Measurements from ENCODE around the gene SLX4IP. TPM values are rescaled to one million over a fixed set of nuclear protein-coding genes. Genes with fewer than 3 reads are reported as not detected.
A peak's percentile ranks its signal among the peaks of the same experiment; 100 is the strongest.

Gene SLX4IP
- total RNA-seq, 2 experiments from 2014 or later, result 4.9 to 5.2 TPM

DNA sequence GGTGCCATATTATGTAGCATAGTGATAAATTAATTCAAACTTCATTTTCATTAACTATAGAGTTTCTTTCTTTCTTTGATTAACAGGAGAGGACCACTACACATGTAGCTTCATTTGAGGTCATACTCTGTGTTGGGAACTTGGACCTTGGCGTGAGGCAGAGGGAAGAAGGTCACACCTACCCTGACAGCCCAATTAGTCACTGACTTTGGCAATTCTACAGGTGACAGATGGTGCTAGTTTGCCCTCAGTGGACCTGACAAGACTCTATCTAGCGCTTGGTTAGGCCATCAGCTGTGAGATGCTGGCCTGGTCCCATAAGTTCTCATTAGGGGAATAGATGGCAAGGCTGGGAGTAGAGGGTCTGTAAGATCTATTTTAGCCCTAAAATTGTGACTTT is 14.2 kb downstream of the SLX4IP start:
- intact Hi-C loops (cut with micrococcal nuclease), result no loop called here
- H3K4me3 Mint-ChIP-seq, result no peak overlapping the region
- no peaks in the 10 kb centered on the region for H3K36me3 Mint-ChIP-seq (ENCODE audit: low read depth)
- no peaks in the 10 kb centered on the region for H3K9me3 Mint-ChIP-seq
- CTCF ChIA-PET, result no interaction called here
- no peak for DNase-seq
- no peak overlapping the region for H3K27ac Mint-ChIP-seq
- H3K27me3 Mint-ChIP-seq (ENCODE audit: low read depth), result no peaks in the 10 kb centered on the region
- peaks cover 30% of the 10 kb centered on the region for H3K4me1 Mint-ChIP-seq (ENCODE audit: low read depth)

DNA sequence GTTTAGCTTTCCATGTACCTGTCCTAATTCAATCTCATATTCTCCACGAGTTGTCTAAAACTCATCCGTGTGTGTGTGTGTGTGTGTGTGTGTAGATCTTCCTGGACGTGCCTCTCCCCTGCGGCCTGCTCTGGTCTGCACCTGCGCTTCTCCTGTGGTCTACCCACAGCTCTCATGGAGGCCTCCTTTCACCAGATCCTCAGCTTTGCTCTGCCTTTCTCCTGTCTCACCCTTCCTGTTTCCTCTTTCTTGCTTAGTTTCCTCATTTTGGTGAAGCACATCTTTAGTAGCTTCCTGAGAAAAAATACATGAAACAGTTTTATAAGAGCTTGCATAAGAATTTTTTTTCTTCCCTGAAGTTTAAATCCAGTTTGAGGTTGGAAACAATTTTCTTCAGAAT is 18.1 kb downstream of the SLX4IP start:
- CTCF ChIA-PET, result interaction anchor here (1.0 to 1.8 kb wide), 2 partner anchors 12 to 17 kb away, joined by 3 to 4 read pairs; no protein-coding TSS in a partner anchor
- Mint-ChIP-seq H3K9me3 (peaks cover 6% of the 10 kb centered on the region), H3K4me3 (no peak overlapping the region), H3K36me3 (ENCODE audit: low read depth) (peaks cover 8% of the 10 kb centered on the region), H3K27ac (peak overlapping the region; percentile 53), H3K27me3 (ENCODE audit: low read depth) (no peaks in the 10 kb centered on the region), H3K4me1 (ENCODE audit: low read depth) (peaks cover 14% of the 10 kb centered on the region)
- DNase-seq, result peak; percentile 43
- intact Hi-C loops (cut with micrococcal nuclease), result loop anchor here (2.0 kb wide), 1 partner anchor 18 kb away; the partner anchor contains the start of genes MKKS and SLX4IP

DNA sequence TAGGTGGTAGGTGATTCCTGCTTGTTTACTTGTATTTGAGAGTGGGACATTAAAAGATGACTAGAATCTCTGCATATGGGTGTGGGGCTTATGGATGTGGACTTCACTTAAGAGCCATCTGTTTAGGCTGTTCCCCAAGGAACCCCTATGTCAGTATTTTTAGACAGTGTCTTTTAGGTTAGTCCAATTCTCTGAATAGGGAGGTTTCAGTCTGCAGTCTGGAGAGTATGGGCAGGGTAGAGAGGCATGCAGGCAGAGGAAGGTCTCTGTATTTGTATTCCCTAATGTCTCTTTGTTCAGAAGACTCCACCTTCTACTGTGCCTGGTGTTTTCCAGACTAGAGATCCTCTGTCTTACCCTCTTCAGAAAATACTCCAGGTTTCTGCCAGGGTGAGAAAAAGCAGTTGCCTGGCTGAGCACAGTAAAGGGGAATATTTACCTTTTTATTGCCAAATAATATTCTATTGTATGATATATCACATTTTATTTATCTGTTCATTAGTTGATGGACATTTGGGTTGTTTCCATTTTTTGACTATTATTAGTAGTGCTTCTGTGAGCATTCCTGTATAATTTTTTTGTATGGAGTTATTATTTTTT is 19.1 kb downstream of the SLX4IP start:
- CTCF ChIA-PET, result interaction anchor here (1.0 kb wide), 1 partner anchor 27 kb away, joined by 3 read pairs; no protein-coding TSS in a partner anchor
- H3K36me3 Mint-ChIP-seq (ENCODE audit: low read depth), result peaks cover 18% of the 10 kb centered on the region
- no peak for DNase-seq
- H3K9me3 Mint-ChIP-seq, result peaks cover 6% of the 10 kb centered on the region
- no peaks in the 10 kb centered on the region for H3K27me3 Mint-ChIP-seq (ENCODE audit: low read depth)
- H3K4me1 Mint-ChIP-seq (ENCODE audit: low read depth), result peaks cover 14% of the 10 kb centered on the region
- H3K4me3 Mint-ChIP-seq, result no peak overlapping the region
- no peak overlapping the region for H3K27ac Mint-ChIP-seq
- intact Hi-C loops (cut with micrococcal nuclease), result no loop called here

DNA sequence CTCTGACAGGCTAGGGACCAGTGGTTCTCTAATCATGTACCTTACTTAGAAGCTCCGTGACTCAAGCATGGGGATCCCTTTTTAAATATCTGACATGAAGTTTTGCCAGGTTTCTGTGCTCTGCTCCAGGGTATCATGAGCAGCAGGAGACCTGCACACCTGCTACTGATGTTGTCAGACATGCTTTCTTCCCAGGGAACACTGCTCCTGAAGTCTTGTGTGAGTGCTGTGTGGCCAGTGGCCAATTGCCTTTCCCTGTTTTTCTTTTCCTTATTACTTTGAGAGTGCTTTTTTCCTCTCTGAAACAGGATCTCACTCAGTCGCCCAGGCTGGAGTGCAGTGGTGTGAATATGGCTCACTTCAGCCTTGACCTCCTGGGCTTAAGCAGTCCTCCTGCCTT is 26.4 kb downstream of the SLX4IP start:
- Mint-ChIP-seq H3K4me3 (no peak overlapping the region), H3K36me3 (ENCODE audit: low read depth) (peaks cover 42% of the 10 kb centered on the region), H3K4me1 (ENCODE audit: low read depth) (peaks cover 8% of the 10 kb centered on the region), H3K27me3 (ENCODE audit: low read depth) (no peaks in the 10 kb centered on the region), H3K27ac (no peak overlapping the region), H3K9me3 (peaks cover 8% of the 10 kb centered on the region)
- DNase-seq, result no peak
- intact Hi-C loops (cut with micrococcal nuclease), result loop anchor here (10.0 kb wide), 1 partner anchor 1083 kb away; no protein-coding TSS in a partner anchor
- CTCF ChIA-PET, result no interaction called here

DNA sequence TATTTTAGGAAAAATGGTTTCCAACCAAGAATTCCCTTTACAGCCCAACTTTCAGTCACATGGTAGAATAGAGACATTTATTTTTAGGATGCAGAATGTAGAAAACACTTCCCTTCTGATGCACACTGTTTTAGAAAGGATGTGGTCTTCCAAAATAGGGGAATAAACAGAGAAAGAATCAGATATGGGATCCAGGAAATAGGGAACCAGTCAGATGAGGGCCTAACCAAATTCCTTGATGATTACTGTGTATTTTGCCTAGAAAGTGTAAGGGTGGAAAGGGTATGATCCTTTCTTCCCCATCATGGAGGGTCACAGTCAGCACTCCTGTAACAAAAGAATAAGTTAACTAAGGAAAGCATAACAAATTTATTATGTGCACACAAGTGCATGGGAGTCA is 27.4 kb downstream of the SLX4IP start:
- no peak overlapping the region for H3K4me3 Mint-ChIP-seq
- H3K27me3 Mint-ChIP-seq (ENCODE audit: low read depth), result no peaks in the 10 kb centered on the region
- H3K27ac Mint-ChIP-seq, result no peak overlapping the region
- peaks cover 8% of the 10 kb centered on the region for H3K4me1 Mint-ChIP-seq (ENCODE audit: low read depth)
- CTCF ChIA-PET, result no interaction called here
- peaks cover 37% of the 10 kb centered on the region for H3K36me3 Mint-ChIP-seq (ENCODE audit: low read depth)
- intact Hi-C loops (cut with micrococcal nuclease), result loop anchor here (10.0 kb wide), 1 partner anchor 1082 kb away; no protein-coding TSS in a partner anchor
- peaks cover 3% of the 10 kb centered on the region for H3K9me3 Mint-ChIP-seq
- no peak for DNase-seq

DNA sequence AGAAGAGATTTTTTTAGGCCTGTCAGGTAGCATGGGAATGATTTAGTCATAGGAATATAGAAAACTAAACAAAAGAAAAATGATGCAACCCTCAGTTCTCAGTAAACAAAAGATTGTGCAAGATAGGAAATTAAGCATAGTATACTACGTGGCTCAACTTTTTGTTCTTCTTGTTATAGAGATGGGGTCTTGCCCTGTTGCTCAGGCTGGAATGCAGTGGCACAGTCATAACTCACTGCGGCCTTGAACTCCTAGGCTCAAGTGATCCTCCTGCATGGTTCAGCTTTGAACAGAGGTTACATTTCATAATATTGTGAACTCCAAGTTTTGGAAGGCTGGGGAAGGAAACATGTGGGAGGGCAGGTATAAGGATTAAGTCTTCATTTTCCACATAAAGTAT is 28.5 kb downstream of the SLX4IP start:
- H3K4me1 Mint-ChIP-seq (ENCODE audit: low read depth), result peaks cover 10% of the 10 kb centered on the region
- intact Hi-C loops (cut with micrococcal nuclease), result loop anchor here (10.0 kb wide), 1 partner anchor 1081 kb away; no protein-coding TSS in a partner anchor
- peaks cover 31% of the 10 kb centered on the region for H3K36me3 Mint-ChIP-seq (ENCODE audit: low read depth)
- no peak overlapping the region for H3K4me3 Mint-ChIP-seq
- DNase-seq, result no peak
- CTCF ChIA-PET, result no interaction called here
- H3K27me3 Mint-ChIP-seq (ENCODE audit: low read depth), result no peaks in the 10 kb centered on the region
- H3K27ac Mint-ChIP-seq, result no peak overlapping the region
- H3K9me3 Mint-ChIP-seq, result peaks cover 3% of the 10 kb centered on the region

DNA sequence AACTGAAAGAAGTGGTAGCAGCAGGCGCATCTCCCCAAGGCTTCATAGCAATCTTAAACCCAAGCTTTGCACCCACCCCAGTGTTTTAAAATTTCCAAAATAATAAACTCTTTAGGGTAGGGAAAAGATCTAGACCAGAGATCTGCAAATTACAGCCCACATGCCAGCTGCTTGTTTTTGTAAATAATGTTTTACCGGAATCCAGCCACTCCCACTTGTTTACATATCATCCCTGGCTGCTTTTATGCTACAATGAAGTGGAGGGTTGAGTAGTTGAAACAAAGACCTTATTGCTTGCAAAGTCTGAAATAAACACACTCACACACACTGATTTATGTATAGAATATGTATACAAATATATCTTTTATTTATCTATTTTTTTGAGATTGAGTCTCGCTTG is 30.0 kb downstream of the SLX4IP start:
- peaks cover 13% of the 10 kb centered on the region for H3K4me1 Mint-ChIP-seq (ENCODE audit: low read depth)
- intact Hi-C loops (cut with micrococcal nuclease), result loop anchor here (10.0 kb wide), 1 partner anchor 1080 kb away; no protein-coding TSS in a partner anchor
- peaks cover 27% of the 10 kb centered on the region for H3K36me3 Mint-ChIP-seq (ENCODE audit: low read depth)
- CTCF ChIA-PET, result interaction anchor here (1.0 kb wide), 1 partner anchor 12 kb away, joined by 3 read pairs; no protein-coding TSS in a partner anchor
- H3K9me3 Mint-ChIP-seq, result peaks cover 3% of the 10 kb centered on the region
- DNase-seq, result no peak
- no peaks in the 10 kb centered on the region for H3K27me3 Mint-ChIP-seq (ENCODE audit: low read depth)
- no peak overlapping the region for H3K27ac Mint-ChIP-seq
- H3K4me3 Mint-ChIP-seq, result no peak overlapping the region

DNA sequence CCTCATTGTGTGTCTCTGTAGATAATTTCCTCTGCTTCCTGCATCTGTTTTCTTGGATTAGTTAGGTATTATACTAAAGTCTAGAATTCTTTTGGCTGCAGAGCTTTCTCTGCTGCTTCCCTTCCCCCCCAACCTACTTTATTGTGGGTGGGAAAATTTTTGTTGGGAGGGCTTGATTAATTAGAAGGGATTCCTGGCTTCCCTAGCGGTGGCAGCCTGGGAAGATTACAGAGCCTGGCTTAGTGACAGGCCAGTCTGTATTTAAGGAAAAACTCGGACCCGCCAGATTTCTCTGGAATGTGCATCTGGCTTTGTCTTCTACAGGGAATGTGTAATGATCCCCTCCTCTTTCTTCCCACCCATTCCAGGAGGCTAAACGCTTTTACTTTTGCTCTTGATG is 31.2 kb downstream of the SLX4IP start:
- no peak for DNase-seq
- H3K27ac Mint-ChIP-seq, result no peak overlapping the region
- CTCF ChIA-PET, result interaction anchor here (1.0 kb wide), 1 partner anchor 14 kb away, joined by 3 read pairs; no protein-coding TSS in a partner anchor
- H3K4me1 Mint-ChIP-seq (ENCODE audit: low read depth), result peaks cover 13% of the 10 kb centered on the region
- peaks cover 28% of the 10 kb centered on the region for H3K36me3 Mint-ChIP-seq (ENCODE audit: low read depth)
- H3K9me3 Mint-ChIP-seq, result peaks cover 3% of the 10 kb centered on the region
- H3K27me3 Mint-ChIP-seq (ENCODE audit: low read depth), result no peaks in the 10 kb centered on the region
- intact Hi-C loops (cut with micrococcal nuclease), result loop anchor here (10.0 kb wide), 1 partner anchor 1078 kb away; no protein-coding TSS in a partner anchor
- no peak overlapping the region for H3K4me3 Mint-ChIP-seq

DNA sequence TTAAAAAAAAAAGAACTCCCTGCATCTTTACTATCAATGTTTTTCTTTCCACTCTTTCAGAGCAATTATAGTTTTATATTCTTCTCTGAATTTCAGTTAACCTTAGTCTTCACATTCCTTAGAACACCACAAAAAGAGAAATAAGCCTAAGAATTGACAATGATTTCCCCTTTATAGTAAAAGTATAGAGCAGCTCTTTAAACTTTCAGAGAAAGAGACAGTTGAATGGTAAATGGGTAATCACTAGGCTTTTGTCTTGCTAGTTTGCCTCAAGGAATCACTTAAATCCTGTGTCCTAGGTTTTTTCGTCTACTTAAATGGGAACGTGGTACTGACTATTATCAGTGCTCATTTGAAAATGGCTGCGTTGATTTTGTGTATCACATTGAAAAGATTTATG is 31.8 kb downstream of the SLX4IP start:
- Mint-ChIP-seq H3K4me1 (ENCODE audit: low read depth) (peaks cover 7% of the 10 kb centered on the region), H3K27ac (no peak overlapping the region), H3K9me3 (peaks cover 3% of the 10 kb centered on the region), H3K4me3 (no peak overlapping the region), H3K36me3 (ENCODE audit: low read depth) (peaks cover 32% of the 10 kb centered on the region), H3K27me3 (ENCODE audit: low read depth) (no peaks in the 10 kb centered on the region)
- intact Hi-C loops (cut with micrococcal nuclease), result loop anchor here (10.0 kb wide), 1 partner anchor 1078 kb away; no protein-coding TSS in a partner anchor
- DNase-seq, result no peak
- CTCF ChIA-PET, result no interaction called here

DNA sequence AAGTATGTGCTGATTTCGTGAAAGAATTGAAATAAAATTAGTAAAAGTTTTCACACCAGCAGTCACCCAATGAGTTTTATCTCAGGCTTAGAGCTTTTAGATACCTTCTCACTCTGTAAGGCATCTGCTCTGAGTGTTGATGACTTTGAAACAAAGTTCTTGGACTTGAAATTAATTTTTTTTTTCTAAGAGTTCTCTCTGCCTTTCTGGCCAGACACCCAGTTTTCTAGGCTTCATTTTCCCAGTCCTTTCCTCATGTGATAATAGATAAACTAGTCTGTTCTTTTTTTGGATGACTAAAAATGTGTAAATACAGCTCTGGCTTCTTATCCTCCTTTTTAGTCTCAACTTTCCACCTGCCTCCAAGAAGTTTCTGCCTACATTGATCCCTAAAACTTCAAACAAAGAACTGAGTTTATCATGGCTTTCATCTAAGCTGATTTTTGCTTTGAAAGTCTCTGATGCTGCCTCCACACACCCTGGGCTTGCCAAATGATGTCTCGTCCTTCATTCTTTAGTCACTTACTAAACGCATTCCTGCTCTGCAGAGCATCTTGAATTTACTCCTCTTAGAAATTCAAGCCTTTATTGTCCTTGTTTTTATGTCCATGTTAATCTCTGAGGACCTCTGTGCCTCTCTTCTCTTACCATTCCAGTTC is 32.7 kb downstream of the SLX4IP start:
- Mint-ChIP-seq H3K4me1 (ENCODE audit: low read depth) (peaks cover 6% of the 10 kb centered on the region), H3K27me3 (ENCODE audit: low read depth) (no peaks in the 10 kb centered on the region), H3K9me3 (peaks cover 3% of the 10 kb centered on the region), H3K4me3 (no peak overlapping the region), H3K27ac (no peak overlapping the region), H3K36me3 (ENCODE audit: low read depth) (peaks cover 26% of the 10 kb centered on the region)
- intact Hi-C loops (cut with micrococcal nuclease), result loop anchor here (10.0 kb wide), 1 partner anchor 1077 kb away; no protein-coding TSS in a partner anchor
- no peak for DNase-seq
- CTCF ChIA-PET, result no interaction called here

DNA sequence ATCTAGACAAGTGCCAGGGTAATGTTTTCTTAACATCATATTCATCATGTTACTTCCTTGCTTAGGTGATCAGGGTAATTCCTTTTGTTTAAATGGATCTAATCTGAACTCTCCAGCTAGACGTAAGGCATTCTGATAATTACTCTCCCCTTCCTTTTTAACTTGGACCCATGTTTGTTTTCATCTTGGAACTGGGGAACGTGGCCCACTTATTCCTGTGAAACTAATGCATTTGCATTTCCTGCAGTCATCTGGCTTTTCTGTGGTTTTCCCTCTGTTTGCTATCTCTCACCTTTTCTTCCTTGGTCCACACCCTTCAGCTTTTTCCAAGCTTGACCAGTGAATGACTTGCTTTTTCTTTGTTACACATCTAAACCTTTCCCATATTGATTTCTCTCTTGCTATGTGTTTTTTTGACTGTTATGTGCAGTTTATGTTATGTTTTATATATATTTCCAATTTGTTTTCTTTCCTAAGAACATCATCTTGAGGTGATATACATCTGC is 33.3 kb downstream of the SLX4IP start:
- H3K4me3 Mint-ChIP-seq, result no peak overlapping the region
- CTCF ChIA-PET, result no interaction called here
- intact Hi-C loops (cut with micrococcal nuclease), result loop anchor here (10.0 kb wide), 1 partner anchor 1076 kb away; no protein-coding TSS in a partner anchor

DNA sequence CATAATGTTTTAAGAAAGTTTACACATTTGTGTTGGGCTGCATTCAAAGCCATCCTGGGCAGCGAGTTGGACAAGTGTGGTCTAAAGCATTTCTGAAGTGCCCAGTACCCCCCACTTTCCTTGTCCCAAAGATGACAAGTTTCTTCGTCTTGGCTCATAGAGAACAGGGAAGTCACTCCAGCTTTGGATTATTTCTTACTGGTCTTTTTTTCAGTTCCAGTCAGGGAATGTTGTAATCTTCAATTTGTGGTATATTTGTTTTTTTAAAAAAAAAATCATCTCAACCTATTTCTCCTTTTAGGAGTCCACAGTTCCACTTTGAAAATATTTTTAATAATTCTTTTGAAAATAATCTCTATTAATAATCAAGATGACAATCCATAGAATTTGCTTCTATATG is 34.0 kb downstream of the SLX4IP start:
- Mint-ChIP-seq H3K4me1 (ENCODE audit: low read depth) (peaks cover 6% of the 10 kb centered on the region), H3K36me3 (ENCODE audit: low read depth) (peaks cover 15% of the 10 kb centered on the region), H3K9me3 (no peaks in the 10 kb centered on the region), H3K27ac (no peak overlapping the region), H3K27me3 (ENCODE audit: low read depth) (no peaks in the 10 kb centered on the region), H3K4me3 (no peak overlapping the region)
- no peak for DNase-seq
- CTCF ChIA-PET, result no interaction called here
- intact Hi-C loops (cut with micrococcal nuclease), result loop anchor here (1.0 to 10.0 kb wide), 2 partner anchors 67 to 1076 kb away; no protein-coding TSS in a partner anchor

More for the DNA sequence above, 33.3 kb downstream of the SLX4IP start:
- Mint-ChIP-seq H3K27me3 (ENCODE audit: low read depth) (no peaks in the 10 kb centered on the region), H3K36me3 (ENCODE audit: low read depth) (peaks cover 21% of the 10 kb centered on the region), H3K4me1 (ENCODE audit: low read depth) (peaks cover 6% of the 10 kb centered on the region), H3K9me3 (no peaks in the 10 kb centered on the region), H3K27ac (no peak overlapping the region)
- DNase-seq, result no peak
